ENCODE measurements around the gene CP. TPM values are rescaled to one million over a fixed set of nuclear protein-coding genes. Genes with fewer than 3 reads are reported as not detected.

The CP gene
- total and polyA plus RNA-seq, 2 experiments from 2014 or later: 2.8 to 3.6 TPM

GRCh38 chr3:149234671-149235245, 13.1 kb upstream of the CP start:
- Histone ChIP-seq H3K4me2 (no peak overlapping the region), H3K4me3 (no peak overlapping the region), H3K9me2 (ENCODE audit: insufficient read depth) (peaks cover 8% of the 10 kb centered on the region), H2AFZ (peak overlapping the region; percentile 39; the same call in 1 of the 2 replicates), H3K79me2 (replicated peaks; ENCODE audit: insufficient read depth) (no peaks in the 10 kb centered on the region), H3F3A (replicated peaks; ENCODE audit: low read depth) (no peaks in the 10 kb centered on the region; the same call in 1 of the 2 replicates), H3K4me1 (ENCODE audit: insufficient read depth) (peaks cover 17% of the 10 kb centered on the region; the same call in 1 of the 2 replicates), H3K27ac (ENCODE audit: low read depth) (no peak overlapping the region), H4K20me1 (replicated peaks; ENCODE audit: insufficient read depth) (no peaks in the 10 kb centered on the region), H3K36me3 (ENCODE audit: insufficient read depth) (no peaks in the 10 kb centered on the region), H3K27me3 (ENCODE audit: insufficient read depth) (no peaks in the 10 kb centered on the region)
- H3K4me1 Mint-ChIP-seq: peaks cover 27% of the 10 kb centered on the region
- no peak overlapping the region for H3K4me3 Mint-ChIP-seq
- DNase-seq (ENCODE audit: low spot score) (no peak), ATAC-seq (no peak)
- peaks cover 14% of the 10 kb centered on the region for H3K36me3 Mint-ChIP-seq (ENCODE audit: low read depth)
- H3K27ac Mint-ChIP-seq: no peak overlapping the region
- H3K27me3 Mint-ChIP-seq (ENCODE audit: insufficient read depth, low read depth, poor library complexity): peaks cover 4% of the 10 kb centered on the region
- H3K9me3 Mint-ChIP-seq: peaks cover 13% of the 10 kb centered on the region; the same call in 2 of the 3 replicates
- TF ChIP-seq ETS1 (IDR thresholded peaks at IDR 0.05) (no peak), POLR2AphosphoS5 (IDR thresholded peaks at IDR 0.05; ENCODE audit: low read depth) (no peak), EZH2 (IDR thresholded peaks at IDR 0.05; ENCODE audit: low read depth, unreplicated experiment) (no peak), REST (IDR thresholded peaks at IDR 0.05; ENCODE audit: unreplicated experiment) (no peak), ZNF114 (CRISPR knock-in tag; IDR thresholded peaks at IDR 0.05) (no peak), STAT1 (IDR thresholded peaks at IDR 0.05; ENCODE audit: unreplicated experiment) (no peak), NANOG (IDR thresholded peaks at IDR 0.05; ENCODE audit: borderline replicate concordance) (no peak), ZNF462 (CRISPR knock-in tag; IDR thresholded peaks at IDR 0.05) (no peak), EZH2phosphoT487 (IDR thresholded peaks at IDR 0.05; ENCODE audit: unreplicated experiment) (no peak), JUNB (IDR thresholded peaks at IDR 0.05; ENCODE audit: unreplicated experiment) (no peak), CTCF (conservative IDR thresholded peaks at IDR 0.05; ENCODE audit: low read depth in 2 of 2) (no peak), ZNF331 (CRISPR knock-in tag; IDR thresholded peaks at IDR 0.05; ENCODE audit: low read depth) (no peak), CREB1 (CRISPR knock-in tag; IDR thresholded peaks at IDR 0.05; ENCODE audit: low read depth) (no peak)
